Activated T-cell treated with anti-CD3 and anti-CD28 coated beads, Interleukin-2, amount 50 U/mL, for 48 hours (primary cell): Measurements from ENCODE around the gene REPS2.

ENCODE experiments used
- DNase-seq, 2 experiments: peaks; one replicate each; pipeline ENCODE4 v3.0.0-alpha.2; 2020

REPS2 gene

GRCh38 chrX:17098516-17099247 is 152.2 kb downstream of the REPS2 start:
- no peak for DNase-seq

GRCh38 chrX:17104433-17104832 is 158.0 kb downstream of the REPS2 start:
- DNase-seq = no peak

GRCh38 chrX:17120816-17121215 is 174.4 kb downstream of the REPS2 start:
- DNase-seq = no peak

GRCh38 chrX:17154001-17154400 is 207.5 kb downstream of the REPS2 start:
- no peak for DNase-seq

- no peak for DNase-seq
These were observed 214.5 kb downstream of the REPS2 start for GRCh38 chrX:17160975-17161374.

- DNase-seq = no peak
These were observed 215.5 kb downstream of the REPS2 start for GRCh38 chrX:17161991-17162390.

- DNase-seq = no peak
These were observed 217.6 kb downstream of the REPS2 start for GRCh38 chrX:17164079-17164478.

GRCh38 chrX:17164941-17165340 is 218.5 kb downstream of the REPS2 start:
- DNase-seq = no peak

- DNase-seq = no peak
These were observed 221.5 kb downstream of the REPS2 start for GRCh38 chrX:17167915-17168314.

GRCh38 chrX:17170973-17171372 is 224.5 kb downstream of the REPS2 start:
- no peak for DNase-seq

GRCh38 chrX:17174671-17175070 is 228.2 kb downstream of the REPS2 start:
- no peak for DNase-seq

- no peak for DNase-seq
These were observed 235.9 kb downstream of the REPS2 start for GRCh38 chrX:17182317-17182716.

GRCh38 chrX:17183566-17183965 is 237.1 kb downstream of the REPS2 start:
- no peak for DNase-seq

GRCh38 chrX:17185431-17185830 is 239.0 kb downstream of the REPS2 start:
- DNase-seq = no peak

- DNase-seq = no peak
These were observed 240.8 kb downstream of the REPS2 start for GRCh38 chrX:17187136-17187756.

GRCh38 chrX:17192106-17192505 is 245.6 kb downstream of the REPS2 start:
- no peak for DNase-seq
